ENCODE results near the gene SNAPC4.

- TF ChIP-seq EP300 (IDR thresholded peaks at IDR 0.05; ENCODE audit: borderline replicate concordance) (no peak), EGR1 (IDR thresholded peaks at IDR 0.05) (no peak), YY1 (IDR thresholded peaks at IDR 0.05; ENCODE audit: low read depth) (no peak), USF1 (IDR thresholded peaks at IDR 0.05) (no peak), REST (IDR thresholded peaks at IDR 0.05; ENCODE audit: low read depth) (no peak), NFIC (IDR thresholded peaks at IDR 0.05) (no peak), TAF1 (IDR thresholded peaks at IDR 0.05; ENCODE audit: low read depth) (no peak), TCF12 (IDR thresholded peaks at IDR 0.05; ENCODE audit: low read depth) (no peak), RAD21 (IDR thresholded peaks at IDR 0.05; ENCODE audit: low read depth) (no peak), TEAD4 (IDR thresholded peaks at IDR 0.05) (no peak), CEBPB (IDR thresholded peaks at IDR 0.05) (no peak), MAX (IDR thresholded peaks at IDR 0.05) (no peak), FOXM1 (IDR thresholded peaks at IDR 0.05; ENCODE audit: borderline replicate concordance, low read depth) (no peak), CREB1 (IDR thresholded peaks at IDR 0.05; ENCODE audit: low read depth) (no peak)
Observed at GRCh38 chr9:136395020-136395340, 5.0 kb downstream of the SNAPC4 start.
